Endothelial cell of umbilical vein (primary cell): ENCODE results near the gene DST. TPM values are rescaled to one million over a fixed set of nuclear protein-coding genes. Genes with fewer than 3 reads are reported as not detected.

ENCODE experiments used
- BruUV-seq: library from RNA; stranded (reverse); fragments of 400-500 nt; replicated peaks from 2 replicates; lab custom pipeline; 2021; lab: Mats Ljungman, UMichigan
- CTCF ChIA-PET: fragments of 300-600, 350-600 bp; sonication (Branson Sonifier 250); formaldehyde crosslinking; loops from one replicate; lab custom pipeline; 2021; ENCODE audit warnings: antibody characterized with exemption, inconsistent platforms; lab: Charles Lee
- POLR2A ChIA-PET: fragments of 300-600, 350-600 bp; sonication (Branson Sonifier 250); formaldehyde crosslinking; loops from one replicate; lab custom pipeline; 2021; ENCODE audit warnings: antibody characterized with exemption, inconsistent platforms; lab: Charles Lee
- DNase-seq: peaks from one replicate; pipeline ENCODE4 v3.0.0-alpha.2; 2011; ENCODE audit warnings: low read depth, low spot score
- FAIRE-seq: peaks from 2 replicates; lab custom pipeline; 2011; peaks lifted over from hg19 to GRCh38; lab: Jason Lieb, UNC
- H2AFZ ChIP-seq: 2 replicates; pipeline ENCODE4 v1.6.0; 2012; ENCODE audit warnings: low read depth, low read length, control low read depth, inconsistent platforms
- H3K27ac ChIP-seq: 2 replicates; pipeline ENCODE4 v1.5.1; 2011; ENCODE audit warnings: low read depth, mild to moderate bottlenecking, control low read depth, low read length, moderate library complexity; ENCODE audit not compliant: insufficient read depth
- H3K27me3 ChIP-seq, 2 experiments: 2 replicates each; pipeline versions ENCODE4 v1.6.0 to v1.6.1; 2011; ENCODE audit warnings: low read length in 2 of 2, mixed read lengths in 1 of 2; ENCODE audit not compliant: control insufficient read depth in 2 of 2, insufficient read depth in 2 of 2
- H3K36me3 ChIP-seq, 2 experiments: 2 replicates in 1 of 2; 3 replicates in 1 of 2; pipeline ENCODE4 v1.5.1; 2011; ENCODE audit warnings: low read length in 2 of 2, mild to moderate bottlenecking in 1 of 2, moderate library complexity in 1 of 2; ENCODE audit not compliant: control insufficient read depth in 2 of 2, insufficient read depth in 2 of 2; ENCODE audit errors: extremely low read depth in 1 of 2
- H3K4me1 ChIP-seq: 3 replicates; pipeline ENCODE4 v1.5.1; 2011; ENCODE audit warnings: mild to moderate bottlenecking, low read length; ENCODE audit not compliant: control insufficient read depth, insufficient read depth; ENCODE audit errors: extremely low read depth
- H3K4me2 ChIP-seq: 2 replicates; pipeline ENCODE4 v1.6.1; 2011; ENCODE audit warnings: low read length, control low read depth, mixed read lengths; ENCODE audit not compliant: insufficient read depth
- H3K4me3 ChIP-seq, 3 experiments: fragments of 200-600 bp in 1 of 3; sonication (generic), shearing (Covaris generic) in 1 of 3; replicated peaks in 1 of 3; 2 replicates each; pipeline ENCODE4 v1.5.1; 2011 to 2016; ENCODE audit warnings: control low read depth in 3 of 3, low read length in 3 of 3, mild to moderate bottlenecking in 2 of 3, inconsistent platforms in 1 of 3, low read depth in 1 of 3, moderate library complexity in 1 of 3; ENCODE audit not compliant: insufficient read depth in 1 of 3
- H3K79me2 ChIP-seq: 2 replicates; pipeline ENCODE4 v1.6.0; 2012; ENCODE audit warnings: low read length, inconsistent platforms; ENCODE audit not compliant: control insufficient read depth, insufficient read depth
- H3K9ac ChIP-seq: replicated peaks from 2 replicates; pipeline ENCODE3; 2011; ENCODE audit warnings: low read length, control low read depth; ENCODE audit not compliant: insufficient read depth; ENCODE audit errors: extremely low read depth
- H3K9me1 ChIP-seq: replicated peaks from 3 replicates; pipeline ENCODE4 v1.6.0; 2011; ENCODE audit warnings: mild to moderate bottlenecking, low read length; ENCODE audit not compliant: control insufficient read depth, insufficient read depth; ENCODE audit errors: extremely low read depth
- H3K9me3 ChIP-seq: replicated peaks from 2 replicates; pipeline ENCODE4 v1.5.1; 2012; ENCODE audit warnings: low read length, inconsistent platforms; ENCODE audit not compliant: control insufficient read depth, insufficient read depth
- H4K20me1 ChIP-seq: replicated peaks from 2 replicates; pipeline ENCODE3; 2011; ENCODE audit warnings: mild to moderate bottlenecking, low read length; ENCODE audit not compliant: control insufficient read depth, insufficient read depth; ENCODE audit errors: extremely low read depth
- GATA2 ChIP-seq: IDR thresholded peaks from 2 replicates; pipeline ENCODE4 v1.7.0; 2011; ENCODE audit warnings: low read depth, mild to moderate bottlenecking, moderate library complexity, mixed read lengths, low read length; ENCODE audit not compliant: insufficient read length, insufficient read depth
- JUN ChIP-seq: IDR thresholded peaks from 2 replicates; pipeline ENCODE4 v1.6.1; 2011; ENCODE audit warnings: borderline replicate concordance, low read depth; ENCODE audit not compliant: insufficient read length, insufficient read depth
- MYC ChIP-seq: IDR thresholded peaks from one replicate; pipeline ENCODE4 v1.6.1; 2011; ENCODE audit warnings: mild to moderate bottlenecking, low read depth, low read length
- POLR2A ChIP-seq: IDR thresholded peaks from 2 replicates; pipeline ENCODE4 v1.6.1; 2012; ENCODE audit warnings: low read depth, mild to moderate bottlenecking, control low read depth, low read length
- POLR2AphosphoS5 ChIP-seq: IDR thresholded peaks from 2 replicates; pipeline ENCODE4 v1.6.1; 2012; ENCODE audit warnings: low read depth, mild to moderate bottlenecking, control low read depth, low read length, moderate library complexity; ENCODE audit not compliant: insufficient read depth
- dilution Hi-C: fragments of 300-500 bp; cut with MboI; formaldehyde crosslinking; loops from one replicate; pipeline ENCODE4 v1.15.0; 2019; ENCODE audit warnings: low sequenced_read_pairs; ENCODE audit not compliant: extremely low pct_ligation_motif_present
- intact Hi-C: fragments of 100-400 bp; cut with micrococcal nuclease; formaldehyde crosslinking; loops from one replicate; pipeline ENCODE4 v1.10.0; 2022
- polyA plus RNA-seq, 4 experiments: library from polyadenylated mRNA; depleted of rRNA in 3 of 4; stranded (reverse) in 3 of 4; unstranded in 1 of 4; fragments of >200 nt; gene quantifications; 2 replicates each; pipeline versions ENCODE4 v1.2.1 to v1.2.3, GENCODE V29; 2011 to 2012; ENCODE audit warnings: missing spikeins in 1 of 4
- total RNA-seq: library from RNA; stranded (reverse); gene quantifications from 2 replicates; pipeline ENCODE4 v1.2.3, GENCODE V29; 2021
- TF ChIP-seq, protein P1 (sequence below), 2 donors: IDR thresholded peaks; 1 replicate in 1 of 2; 2 replicates in 1 of 2; pipeline ENCODE4 v1.5.1; 2011; ENCODE audit warnings: low read length in 2 of 2, mild to moderate bottlenecking in 2 of 2, moderate library complexity in 2 of 2, control low read depth in 1 of 2, inconsistent platforms in 1 of 2, low read depth in 1 of 2; ENCODE audit not compliant: insufficient read depth in 1 of 2; ENCODE audit errors: extremely low read depth in 1 of 2
- TF ChIP-seq, protein P2 (sequence below): IDR thresholded peaks from 2 replicates; pipeline ENCODE4 v1.6.1; 2011; ENCODE audit not compliant: insufficient read depth, insufficient read length

Gene DST
- total and polyA plus RNA-seq, 2 donors (not counting 3 experiments of a cell fraction or from before 2014, with no cell fraction given): 62.3 to 253 TPM

DNA sequence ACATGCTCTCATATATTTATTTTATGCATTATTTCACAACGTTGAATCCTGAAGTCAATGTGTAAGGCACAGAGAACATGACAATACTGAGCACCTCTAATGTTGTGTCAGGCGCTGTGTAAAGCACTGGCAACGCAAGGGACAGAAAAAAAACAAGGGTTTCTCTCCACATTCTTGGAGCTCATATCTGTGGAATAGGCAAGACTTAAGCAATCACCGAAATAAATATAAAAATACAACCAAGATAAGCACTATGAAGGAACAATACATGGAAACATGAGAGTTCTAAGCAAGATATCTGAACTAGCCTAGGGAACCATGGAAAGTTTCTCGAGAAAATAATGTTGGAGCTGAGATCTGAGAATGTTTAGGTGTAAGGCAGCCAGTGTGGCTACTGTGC is 1.7 kb upstream of the DST start:
- no peaks in the 10 kb centered on the region for H3K9me3 ChIP-seq
- DNase-seq (no peak), FAIRE-seq (no peak)
- H3K27me3 ChIP-seq: no peaks in the 10 kb centered on the region
- no peak overlapping the region for H3K9ac ChIP-seq
- POLR2A ChIA-PET: no interaction called here
- peaks cover 13% of the 10 kb centered on the region for H3K4me1 ChIP-seq
- intact Hi-C loops: loop anchor here (10.0 kb wide), 1 partner anchor 670 kb away; the partner anchor contains the start of gene PRIM2
- no peaks in the 10 kb centered on the region for H4K20me1 ChIP-seq
- H3K4me2 ChIP-seq: no peak overlapping the region
- TF ChIP-seq GATA2 (no peak), JUN (no peak), POLR2AphosphoS5 (no peak), POLR2A (no peak), MYC (no peak)
- TF ChIP-seq, protein P1, sequence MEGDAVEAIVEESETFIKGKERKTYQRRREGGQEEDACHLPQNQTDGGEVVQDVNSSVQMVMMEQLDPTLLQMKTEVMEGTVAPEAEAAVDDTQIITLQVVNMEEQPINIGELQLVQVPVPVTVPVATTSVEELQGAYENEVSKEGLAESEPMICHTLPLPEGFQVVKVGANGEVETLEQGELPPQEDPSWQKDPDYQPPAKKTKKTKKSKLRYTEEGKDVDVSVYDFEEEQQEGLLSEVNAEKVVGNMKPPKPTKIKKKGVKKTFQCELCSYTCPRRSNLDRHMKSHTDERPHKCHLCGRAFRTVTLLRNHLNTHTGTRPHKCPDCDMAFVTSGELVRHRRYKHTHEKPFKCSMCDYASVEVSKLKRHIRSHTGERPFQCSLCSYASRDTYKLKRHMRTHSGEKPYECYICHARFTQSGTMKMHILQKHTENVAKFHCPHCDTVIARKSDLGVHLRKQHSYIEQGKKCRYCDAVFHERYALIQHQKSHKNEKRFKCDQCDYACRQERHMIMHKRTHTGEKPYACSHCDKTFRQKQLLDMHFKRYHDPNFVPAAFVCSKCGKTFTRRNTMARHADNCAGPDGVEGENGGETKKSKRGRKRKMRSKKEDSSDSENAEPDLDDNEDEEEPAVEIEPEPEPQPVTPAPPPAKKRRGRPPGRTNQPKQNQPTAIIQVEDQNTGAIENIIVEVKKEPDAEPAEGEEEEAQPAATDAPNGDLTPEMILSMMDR (IDR thresholded peaks at IDR 0.05; ENCODE audit: extremely low read depth in 1 of 2, insufficient read depth in 1 of 2, low read depth in 1 of 2, low read length in 2 of 2): no peak
- TF ChIP-seq, protein P2, sequence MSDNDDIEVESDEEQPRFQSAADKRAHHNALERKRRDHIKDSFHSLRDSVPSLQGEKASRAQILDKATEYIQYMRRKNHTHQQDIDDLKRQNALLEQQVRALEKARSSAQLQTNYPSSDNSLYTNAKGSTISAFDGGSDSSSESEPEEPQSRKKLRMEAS: no peak
- H3K9me1 ChIP-seq: no peaks in the 10 kb centered on the region
- no peak overlapping the region for H3K27ac ChIP-seq
- peaks cover 4 to 15% of the 10 kb centered on the region in 2 experiments for H3K36me3 ChIP-seq
- dilution Hi-C loops: no loop called here
- no peak overlapping the region for H2AFZ ChIP-seq
- H3K79me2 ChIP-seq: no peaks in the 10 kb centered on the region
- CTCF ChIA-PET: interaction anchor here (1.7 to 5.1 kb wide), 3 partner anchors 8 to 207 kb away, joined by 8 to 47 read pairs (median 21); no protein-coding TSS in a partner anchor
- H3K4me3 ChIP-seq: no peak overlapping the region
- BruUV-seq: no TSS peak
